Stimulated activated CD8-positive, alpha-beta memory T cell treated with anti-CD3 and anti-CD28 coated beads, Interleukin-12 subunit alpha, Interleukin-12 subunit beta, amount 100 ng/mL, for 24 hours (primary cell): ENCODE data around the gene AIMP2.
"Not testable (repeated sequence)": the region's sequence is repeated elsewhere in the genome, so short reads cannot be mapped to it uniquely, and the experiment has no call there.

Experiments
- DNase-seq: peaks from one replicate; pipeline ENCODE4 v3.0.0-alpha.2; 2020; ENCODE audit errors: extremely low read depth

AIMP2 gene

GRCh38 chr7:6008668-6009611, at the start of gene AIMP2, which contains the start of gene PMS2:
AIMP2 (plus strand) TSS chr7:6009272; CDS start chr7:6009364, 92 bp downstream.
PMS2 (minus strand) TSS chr7:6009049; CDS start chr7:6009019, 30 bp downstream.
- DNase-seq: peak; percentile 93

- not testable (repeated sequence) for DNase-seq
Measured at GRCh38 chr7:5963205-5963604, 45.9 kb upstream of the AIMP2 start.

- not testable (repeated sequence) for DNase-seq
Measured at GRCh38 chr7:5963810-5964209, 45.3 kb upstream of the AIMP2 start.

- not testable (repeated sequence) for DNase-seq
Measured at GRCh38 chr7:5970347-5970911, 38.6 kb upstream of the AIMP2 start, which contains the start of gene RSPH10B. RSPH10B (minus strand) TSS chr7:5970689; CDS start chr7:5967116, 3,573 bp downstream.

- not testable (repeated sequence) for DNase-seq
Measured at GRCh38 chr7:5973580-5973979, 35.5 kb upstream of the AIMP2 start.

GRCh38 chr7:5979680-5980314, 29.3 kb upstream of the AIMP2 start:
- not testable (repeated sequence) for DNase-seq

- DNase-seq: not testable (repeated sequence)
Measured at GRCh38 chr7:5987061-5987460, 22.0 kb upstream of the AIMP2 start.

- DNase-seq: no peak
Measured at GRCh38 chr7:5997210-5997808, 11.8 kb upstream of the AIMP2 start.

- no peak for DNase-seq
Measured at GRCh38 chr7:6007386-6007785, 1.7 kb upstream of the AIMP2 start.

- not testable (repeated sequence) for DNase-seq
Measured at GRCh38 chr7:6007835-6008590, 1.1 kb upstream of the AIMP2 start.

- not testable (repeated sequence) for DNase-seq
Measured at GRCh38 chr7:6010370-6010769, 1.3 kb downstream of the AIMP2 start.

GRCh38 chr7:6011541-6011940, 2.5 kb downstream of the AIMP2 start:
- DNase-seq: no peak

GRCh38 chr7:6012355-6013104, 3.5 kb downstream of the AIMP2 start:
- no peak for DNase-seq

- DNase-seq: no peak
Measured at GRCh38 chr7:6015917-6016652, 7.0 kb downstream of the AIMP2 start.

GRCh38 chr7:6016653-6016966, 7.5 kb downstream of the AIMP2 start:
- DNase-seq: no peak

- no peak for DNase-seq
Measured at GRCh38 chr7:6020371-6021286, 11.6 kb downstream of the AIMP2 start.

GRCh38 chr7:6022707-6023106, 13.6 kb downstream of the AIMP2 start:
- no peak for DNase-seq

GRCh38 chr7:6023974-6024435, 14.9 kb downstream of the AIMP2 start:
- DNase-seq: no peak
